GM13976 (cell line): ENCODE data around the gene KREMEN1.
A peak's percentile ranks its signal among the peaks of the same experiment; 100 is the strongest.

Experiments used
- DNase-seq: peaks from one replicate; pipeline ENCODE4 v3.0.0; 2012; ENCODE audit warnings: low spot score
- CTCF ChIP-seq: IDR thresholded peaks from 2 replicates; pipeline ENCODE4 v1.5.1; 2012; ENCODE audit warnings: borderline replicate concordance, mild to moderate bottlenecking; ENCODE audit not compliant: insufficient read depth; ENCODE audit errors: extremely low read depth, missing control alignments, control extremely low read depth
- in situ Hi-C: fragments of 300-500 bp; cut with MboI; formaldehyde crosslinking; loops from one replicate; pipeline ENCODE4 v1.12.0; 2022; ENCODE audit warnings: low sequenced_read_pairs, mixed read lengths, inconsistent platforms; ENCODE audit not compliant: unreplicated experiment

KREMEN1 gene

GRCh38 chr22:29205252-29205593, 132.4 kb downstream of the KREMEN1 start:
- no peak for TF ChIP-seq CTCF

GRCh38 chr22:29205594-29206371, 132.9 kb downstream of the KREMEN1 start, which contains the start of gene EMID1:
Gene EMID1, plus strand, starts transcription at chr22:29205896. Its CDS starts 143 bp downstream, at chr22:29206039.
- in situ Hi-C loops, result no loop called here
- DNase-seq, result peak; percentile 79
- TF ChIP-seq CTCF, result peak; percentile 34

More at GRCh38 chr22:29205252-29205593, 132.4 kb downstream of the KREMEN1 start:
- no peak for DNase-seq
- in situ Hi-C loops, result no loop called here

GRCh38 chr22:29206372-29207242, 133.8 kb downstream of the KREMEN1 start:
- no peak for TF ChIP-seq CTCF
- in situ Hi-C loops, result no loop called here
- DNase-seq, result no peak

- in situ Hi-C loops, result no loop called here
- DNase-seq, result no peak
Measured at GRCh38 chr22:29207243-29207550, 134.4 kb downstream of the KREMEN1 start.

GRCh38 chr22:29207562-29208501, 135.0 kb downstream of the KREMEN1 start:
- TF ChIP-seq CTCF, result no peak
- DNase-seq, result no peak
- in situ Hi-C loops, result no loop called here

More at GRCh38 chr22:29207243-29207550, 134.4 kb downstream of the KREMEN1 start:
- no peak for TF ChIP-seq CTCF

- TF ChIP-seq CTCF, result no peak
- DNase-seq, result no peak
- in situ Hi-C loops, result no loop called here
Measured at GRCh38 chr22:29208502-29208862, 135.6 kb downstream of the KREMEN1 start.
